Lung (tissue), 12 donors: ENCODE data around the gene EIF3K. TPM values are rescaled to one million over a fixed set of nuclear protein-coding genes. Genes with fewer than 3 reads are reported as not detected.

Source experiments
- ATAC-seq: fragments of 200-7000 bp; cut with Tn5 transposase; one replicate; pipeline ENCODE4 v1.9.1; 2020; ENCODE audit warnings: moderate number of reproducible peaks; ENCODE audit not compliant: insufficient read depth, low FRiP score
- DNase-seq, 3 donors: peaks; one replicate each; pipeline ENCODE4 v3.0.0-alpha.2; 2013 to 2017
- H3K27ac ChIP-seq, 2 donors: one replicate each; pipeline ENCODE4 v1.5.1; 2013; ENCODE audit warnings: mild to moderate bottlenecking in 2 of 2, moderate library complexity in 2 of 2, control low read depth in 1 of 2, inconsistent platforms in 1 of 2, low read depth in 1 of 2, low read length in 1 of 2
- H3K27me3 ChIP-seq, 3 donors: one replicate each; pipeline ENCODE4 v1.5.1; 2013; ENCODE audit warnings: low read length in 2 of 3; ENCODE audit not compliant: control insufficient read depth in 3 of 3, insufficient read depth in 3 of 3
- H3K36me3 ChIP-seq, 4 donors: one replicate each; pipeline ENCODE4 v1.5.1; 2013; ENCODE audit warnings: low read length in 4 of 4, mild to moderate bottlenecking in 1 of 4, moderate library complexity in 1 of 4; ENCODE audit not compliant: control insufficient read depth in 4 of 4, insufficient read depth in 4 of 4
- H3K4me1 ChIP-seq, 5 donors: one replicate each; pipeline ENCODE4 v1.5.1; 2013; ENCODE audit warnings: low read length in 5 of 5, mild to moderate bottlenecking in 2 of 5, moderate library complexity in 1 of 5; ENCODE audit not compliant: control insufficient read depth in 5 of 5, insufficient read depth in 5 of 5
- H3K4me3 ChIP-seq: one replicate; pipeline ENCODE4 v1.5.1; 2013; ENCODE audit warnings: mild to moderate bottlenecking, control low read depth, moderate library complexity
- H3K9ac ChIP-seq, 2 donors: one replicate each; pipeline ENCODE4 v1.5.1; 2013; ENCODE audit warnings: low read length in 2 of 2, control low read depth in 1 of 2; ENCODE audit not compliant: insufficient read depth in 1 of 2
- H3K9me3 ChIP-seq, 4 donors: one replicate each; pipeline ENCODE4 v1.5.1; 2013; ENCODE audit warnings: low read length in 3 of 4, mild to moderate bottlenecking in 1 of 4, moderate library complexity in 1 of 4; ENCODE audit not compliant: control insufficient read depth in 4 of 4, insufficient read depth in 3 of 4
- CTCF ChIP-seq: IDR thresholded peaks from 2 replicates; pipeline ENCODE4 v1.5.1; 2012; ENCODE audit warnings: mild to moderate bottlenecking; ENCODE audit errors: control extremely low read depth, extremely low read depth
- WGBS, 2 donors: extraction: QIAGEN DNeasy Blood & Tissue Kit; methylation state at CpG; one replicate each; pipeline ENCODE4 v1.1.7; 2013; 5-methylcytosine and 5-hydroxymethylcytosine counted together
- polyA plus RNA-seq, 2 donors: library from polyadenylated mRNA; stranded (reverse); fragments of 200-250 nt; gene quantifications; one replicate each; pipeline ENCODE4 v1.2.1, GENCODE V29; 2013
- total RNA-seq, 2 donors: library from RNA; depleted of rRNA in 1 of 2; stranded (reverse); fragments of >200 nt in 1 of 2; gene quantifications; one replicate each; pipeline ENCODE4 v1.2.1, GENCODE V29; 2014 to 2021
- donor health status: control.
- donor health status: control.
- donor health status: Bipolar disorder and iron deficiency.
- donor health status: healthy.
- donor health status: DM: yes; HTN: yes; CAD: no.

EIF3K gene
- total and polyA plus RNA-seq, 4 donors: 142 to 344 (median 255) TPM

GRCh38 chr19:38676878-38677646, 58.1 kb downstream of the EIF3K start:
- no peaks in the 10 kb centered on the region for H3K9me3 ChIP-seq
- H3K4me1 ChIP-seq: peaks cover 12 to 55% (median 26%) of the 10 kb centered on the region in 5 donors
- no peak for TF ChIP-seq CTCF
- H3K27me3 ChIP-seq: no peaks in the 10 kb centered on the region
- no peak overlapping the region for H3K4me3 ChIP-seq
- 71 to 75% methylated on average over 11 of the region's 11 CpGs for WGBS, 2 donors
- peaks cover 0 to 17% (median 3%) of the 10 kb centered on the region in 4 donors for H3K36me3 ChIP-seq
- ATAC-seq: no peak
- peak overlapping the region; percentile 33 to 93 for H3K27ac ChIP-seq
- DNase-seq: no peak
- H3K9ac ChIP-seq: no peak overlapping the region

GRCh38 chr19:38678217-38678890, 59.4 kb downstream of the EIF3K start:
- Histone ChIP-seq H3K9ac (no peak overlapping the region), H3K4me1 (peaks cover 12 to 66% (median 31%) of the 10 kb centered on the region in 5 donors), H3K27me3 (no peaks in the 10 kb centered on the region), H3K27ac (peak overlapping the region; percentile 61 to 62), H3K9me3 (no peaks in the 10 kb centered on the region), H3K36me3 (peaks cover 0 to 19% (median 3%) of the 10 kb centered on the region in 4 donors), H3K4me3 (no peak overlapping the region)
- ATAC-seq (no peak), DNase-seq (no peak)
- WGBS, 2 donors: 71 to 76% methylated on average over 15 of the region's 15 CpGs
- no peak for TF ChIP-seq CTCF

- peaks cover 12 to 68% (median 31%) of the 10 kb centered on the region in 5 donors for H3K4me1 ChIP-seq
- H3K9ac ChIP-seq: no peak overlapping the region
- no peak for TF ChIP-seq CTCF
- no peak overlapping the region for H3K4me3 ChIP-seq
- H3K27ac ChIP-seq: peak overlapping the region; percentile 47 to 77
- DNase-seq (no peak), ATAC-seq (no peak)
- no peaks in the 10 kb centered on the region for H3K9me3 ChIP-seq
- no peaks in the 10 kb centered on the region for H3K27me3 ChIP-seq
- peaks cover 0 to 19% (median 3%) of the 10 kb centered on the region in 4 donors for H3K36me3 ChIP-seq
- 82 to 89% methylated on average over 7 of the region's 7 CpGs for WGBS, 2 donors
Observed at GRCh38 chr19:38678891-38679494, 60.0 kb downstream of the EIF3K start.
